ENCODE measurements around the gene MDH1. TPM values are rescaled to one million over a fixed set of nuclear protein-coding genes. Genes with fewer than 3 reads are reported as not detected.

MDH1 gene
- polyA plus RNA-seq, 2 of the 4 experiments (the other 2 are of a cell fraction): 220 to 425 TPM

DNA sequence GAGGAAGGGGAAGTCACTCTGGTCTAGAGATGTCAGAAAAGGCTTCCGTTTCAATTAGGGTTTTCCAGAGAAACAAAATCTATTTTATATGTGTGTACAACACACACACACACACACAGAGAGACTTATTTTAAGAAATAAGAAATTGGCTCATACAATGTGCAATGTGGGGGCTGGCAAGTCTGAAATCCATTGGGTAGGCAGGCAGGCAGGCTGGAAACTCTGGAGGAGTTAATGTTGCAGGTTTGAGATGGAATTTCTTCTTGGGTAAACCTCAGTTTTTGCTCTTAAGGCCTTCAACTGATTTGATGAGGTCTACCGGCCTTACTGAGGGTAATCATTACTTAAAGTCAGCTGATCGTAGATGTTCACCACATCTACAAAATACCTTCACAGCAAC lies 62.6 kb downstream of the MDH1 start (continued):
- TF ChIP-seq, protein P1, sequence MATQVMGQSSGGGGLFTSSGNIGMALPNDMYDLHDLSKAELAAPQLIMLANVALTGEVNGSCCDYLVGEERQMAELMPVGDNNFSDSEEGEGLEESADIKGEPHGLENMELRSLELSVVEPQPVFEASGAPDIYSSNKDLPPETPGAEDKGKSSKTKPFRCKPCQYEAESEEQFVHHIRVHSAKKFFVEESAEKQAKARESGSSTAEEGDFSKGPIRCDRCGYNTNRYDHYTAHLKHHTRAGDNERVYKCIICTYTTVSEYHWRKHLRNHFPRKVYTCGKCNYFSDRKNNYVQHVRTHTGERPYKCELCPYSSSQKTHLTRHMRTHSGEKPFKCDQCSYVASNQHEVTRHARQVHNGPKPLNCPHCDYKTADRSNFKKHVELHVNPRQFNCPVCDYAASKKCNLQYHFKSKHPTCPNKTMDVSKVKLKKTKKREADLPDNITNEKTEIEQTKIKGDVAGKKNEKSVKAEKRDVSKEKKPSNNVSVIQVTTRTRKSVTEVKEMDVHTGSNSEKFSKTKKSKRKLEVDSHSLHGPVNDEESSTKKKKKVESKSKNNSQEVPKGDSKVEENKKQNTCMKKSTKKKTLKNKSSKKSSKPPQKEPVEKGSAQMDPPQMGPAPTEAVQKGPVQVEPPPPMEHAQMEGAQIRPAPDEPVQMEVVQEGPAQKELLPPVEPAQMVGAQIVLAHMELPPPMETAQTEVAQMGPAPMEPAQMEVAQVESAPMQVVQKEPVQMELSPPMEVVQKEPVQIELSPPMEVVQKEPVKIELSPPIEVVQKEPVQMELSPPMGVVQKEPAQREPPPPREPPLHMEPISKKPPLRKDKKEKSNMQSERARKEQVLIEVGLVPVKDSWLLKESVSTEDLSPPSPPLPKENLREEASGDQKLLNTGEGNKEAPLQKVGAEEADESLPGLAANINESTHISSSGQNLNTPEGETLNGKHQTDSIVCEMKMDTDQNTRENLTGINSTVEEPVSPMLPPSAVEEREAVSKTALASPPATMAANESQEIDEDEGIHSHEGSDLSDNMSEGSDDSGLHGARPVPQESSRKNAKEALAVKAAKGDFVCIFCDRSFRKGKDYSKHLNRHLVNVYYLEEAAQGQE (IDR thresholded peaks at IDR 0.05): no peak
- no peak for TF ChIP-seq BCL3 (IDR thresholded peaks at IDR 0.05)

DNA sequence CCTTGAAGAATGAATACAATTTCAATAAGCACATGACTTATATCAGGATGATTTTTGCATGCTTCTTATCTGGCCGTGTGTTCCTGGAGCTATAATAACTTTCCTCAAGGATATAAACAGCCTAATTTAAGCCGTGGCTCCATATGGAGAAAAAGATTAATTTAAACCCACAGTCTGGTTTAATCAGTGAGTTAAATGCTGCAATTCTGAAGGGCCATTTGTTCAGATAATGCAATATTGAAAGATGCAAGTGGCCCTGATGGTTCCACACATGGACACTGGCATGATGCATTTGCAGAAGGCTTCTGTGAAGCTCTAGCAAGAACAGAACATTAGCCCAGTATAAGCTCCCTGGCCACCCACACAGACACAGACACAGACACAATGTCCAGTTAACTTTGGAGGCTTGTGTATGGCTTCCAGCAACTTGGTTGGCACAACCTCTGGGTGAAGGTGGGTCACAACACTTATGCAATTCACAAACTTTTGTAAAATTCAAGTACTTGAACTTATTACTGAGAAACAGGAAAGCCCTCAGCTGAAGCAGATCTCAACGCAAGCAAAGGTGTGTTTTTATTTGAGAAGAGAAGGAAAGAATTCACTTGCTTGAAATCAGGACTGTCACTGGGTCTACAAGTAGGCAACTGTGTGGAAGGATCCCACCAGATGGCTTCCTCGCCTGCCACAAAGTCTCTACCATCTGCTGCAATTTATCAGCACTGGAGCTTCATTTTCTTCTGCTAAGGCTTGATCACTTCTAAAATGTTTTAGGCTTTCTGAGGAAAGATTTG lies 63.3 kb downstream of the MDH1 start:
- FAIRE-seq: no peak
- ChIA-PET CTCF (no interaction called here), POLR2A (no interaction called here)
- H3K4me1 ChIP-seq: no peaks in the 10 kb centered on the region
- ATAC-seq: no peak
- H3K27ac ChIP-seq: no peak overlapping the region
- peaks cover 8% of the 10 kb centered on the region for H3K9me3 ChIP-seq
- no peak overlapping the region for H3K4me2 ChIP-seq
- DNase-seq (ENCODE audit: low read depth in 1 of 2, low spot score in 1 of 2): no peak
- TF ChIP-seq HOXA7 (CRISPR knock-in tag; IDR thresholded peaks at IDR 0.05) (no peak), FOSL2 (IDR thresholded peaks at IDR 0.05) (no peak), FOSL2 (CRISPR knock-in tag; IDR thresholded peaks at IDR 0.05) (no peak), RNF2 (IDR thresholded peaks at IDR 0.05; ENCODE audit: borderline replicate concordance, low read depth) (no peak)
- no peak overlapping the region for H3K4me3 ChIP-seq
- 11% methylated on average over 4 of the region's 4 CpGs for WGBS (ENCODE audit: missing lambda C conversion rate)

GRCh38 chr2:63652652-63652985 lies 63.9 kb downstream of the MDH1 start:
- no peak overlapping the region for H3K4me2 ChIP-seq
- no peak for FAIRE-seq
- H3K4me1 ChIP-seq: no peaks in the 10 kb centered on the region
- 48% methylated on average over 2 of the region's 2 CpGs for WGBS (ENCODE audit: missing lambda C conversion rate)
- TF ChIP-seq RARB (CRISPR knock-in tag; IDR thresholded peaks at IDR 0.05): no peak
- no peak for TF ChIP-seq CTCF (IDR thresholded peaks at IDR 0.05)
- no peak for TF ChIP-seq HEYL (CRISPR knock-in tag; IDR thresholded peaks at IDR 0.05)
- TF ChIP-seq BHLHE40 (IDR thresholded peaks at IDR 0.05; ENCODE audit: low read depth, low read length): no peak
- TF ChIP-seq NR3C1 (IDR thresholded peaks at IDR 0.05): no peak
- no peak for TF ChIP-seq ESRRA (IDR thresholded peaks at IDR 0.05; ENCODE audit: borderline replicate concordance, low read length)
- no peak for TF ChIP-seq NPAS2 (CRISPR knock-in tag; IDR thresholded peaks at IDR 0.05; ENCODE audit: borderline replicate concordance)
- TF ChIP-seq ELK1 (IDR thresholded peaks at IDR 0.05; ENCODE audit: low read depth, low read length): no peak
- TF ChIP-seq PHF8 (IDR thresholded peaks at IDR 0.05; ENCODE audit: borderline replicate concordance, low read depth): no peak
- TF ChIP-seq EHF (CRISPR knock-in tag; IDR thresholded peaks at IDR 0.05): no peak
- no peak for TF ChIP-seq ZSCAN20 (CRISPR knock-in tag; IDR thresholded peaks at IDR 0.05)
- no peak for TF ChIP-seq RNF2 (IDR thresholded peaks at IDR 0.05; ENCODE audit: borderline replicate concordance, low read depth)
- TF ChIP-seq KDM5A (IDR thresholded peaks at IDR 0.05): no peak
- no peak for TF ChIP-seq CHD4 (IDR thresholded peaks at IDR 0.05; ENCODE audit: borderline replicate concordance)
- no peak for TF ChIP-seq CBX2 (IDR thresholded peaks at IDR 0.05; ENCODE audit: borderline replicate concordance, low read depth)
- no peak for TF ChIP-seq CHD2 (IDR thresholded peaks at IDR 0.05; ENCODE audit: low read length, partially characterized antibody)
- no peak for TF ChIP-seq FOSL2 (IDR thresholded peaks at IDR 0.05)
- TF ChIP-seq FOSL2 (CRISPR knock-in tag; IDR thresholded peaks at IDR 0.05): no peak
- no peak for TF ChIP-seq SMC3 (IDR thresholded peaks at IDR 0.05)
- no peak overlapping the region for H3K4me3 ChIP-seq
- POLR2A ChIA-PET: no interaction called here
- no peak for ATAC-seq
- DNase-seq (ENCODE audit: low read depth in 1 of 2, low spot score in 1 of 2): no peak
- H3K27ac ChIP-seq: no peak overlapping the region
- peaks cover 8% of the 10 kb centered on the region for H3K9me3 ChIP-seq
- CTCF ChIA-PET: no interaction called here

Data from A549 (cell line).